ENCODE measurements around the gene OLFM3. TPM values are rescaled to one million over a fixed set of nuclear protein-coding genes. Genes with fewer than 3 reads are reported as not detected.

Gene OLFM3
- total RNA-seq, 1 experiment from 2014 or later = not detected

GRCh38 chr1:101964708-101965107 lies 32.0 kb downstream of the OLFM3 start:
- Histone ChIP-seq H3K27me3 (ENCODE audit: insufficient read depth, low read length) (no peaks in the 10 kb centered on the region), H3K27ac (ENCODE audit: low read depth, low read length) (no peak overlapping the region), H4K20me1 (ENCODE audit: insufficient read depth) (no peaks in the 10 kb centered on the region), H3K4me3 (replicated peaks in 1 of 2; ENCODE audit: low read depth in 1 of 2, low read length in 2 of 2) (no peak overlapping the region), H2AFZ (ENCODE audit: low read depth, low read length, poor library complexity, severe bottlenecking) (no peak overlapping the region), H3K36me3 (ENCODE audit: control insufficient read depth in 1 of 2, insufficient read depth in 2 of 2, low read length in 2 of 2) (no peaks in the 10 kb centered on the region), H3K9me2 (ENCODE audit: insufficient read depth) (no peaks in the 10 kb centered on the region), H3K79me2 (ENCODE audit: insufficient read depth, low read length) (no peaks in the 10 kb centered on the region), H3K4me2 (ENCODE audit: low read length) (no peak overlapping the region), H3K4me1 (ENCODE audit: control insufficient read depth in 1 of 2, insufficient read depth in 2 of 2, low read length in 2 of 2) (no peaks in the 10 kb centered on the region), H3K9me3 (ENCODE audit: control insufficient read depth in 1 of 2, insufficient read depth in 1 of 2, low read depth in 1 of 2, low read length in 2 of 2) (no peaks in the 10 kb centered on the region), H3K9ac (ENCODE audit: low read length) (no peak overlapping the region)
- DNase-seq (ENCODE audit: low read depth, low spot score) (no peak), ATAC-seq (no peak)
- ChIA-PET CTCF (no interaction called here), POLR2A (no interaction called here), RAD21 (ENCODE audit: low non-redundant PET in 1 of 2, low total read pairs in 2 of 2, uncharacterized antibody in 2 of 2, unreplicated experiment in 2 of 2) (no interaction called here)
- intact Hi-C loops (cut with micrococcal nuclease) = no loop called here
- no TSS peak for BruUV-seq (replicated peaks)
- no peak for TF ChIP-seq SIN3A (IDR thresholded peaks at IDR 0.05; ENCODE audit: low read depth)
- no peak for TF ChIP-seq ZNF274 (IDR thresholded peaks at IDR 0.05; ENCODE audit: low read depth, low read length)
- no peak for TF ChIP-seq CEBPB (IDR thresholded peaks at IDR 0.05; ENCODE audit: low read depth)
- no peak for TF ChIP-seq YY1 (IDR thresholded peaks at IDR 0.05; ENCODE audit: extremely low read depth, insufficient replicate concordance, low read depth, low read length)
- TF ChIP-seq EZH2phosphoT487 (IDR thresholded peaks at IDR 0.05; ENCODE audit: borderline replicate concordance) = no peak
- TF ChIP-seq RAD21 (IDR thresholded peaks at IDR 0.05; ENCODE audit: low read depth) = no peak
- no peak for TF ChIP-seq POLR2AphosphoS5 (IDR thresholded peaks at IDR 0.05; ENCODE audit: low read depth, low read length)
- TF ChIP-seq JUND (IDR thresholded peaks at IDR 0.05) = no peak
- TF ChIP-seq EZH2 (IDR thresholded peaks at IDR 0.05) = no peak
- no peak for TF ChIP-seq CBX3 (IDR thresholded peaks at IDR 0.05; ENCODE audit: low read depth)
- no peak for TF ChIP-seq FOSL1 (IDR thresholded peaks at IDR 0.05; ENCODE audit: low read depth)
- no peak for TF ChIP-seq EGR1 (IDR thresholded peaks at IDR 0.05; ENCODE audit: low read depth)
- no peak for TF ChIP-seq ZFX (IDR thresholded peaks at IDR 0.05)
- no peak for TF ChIP-seq MAX (IDR thresholded peaks at IDR 0.05)
- no peak for TF ChIP-seq POLR2A (IDR thresholded peaks at IDR 0.05; ENCODE audit: borderline replicate concordance, extremely low read depth, insufficient read depth, insufficient read length)

- no peak overlapping the region for H3K4me3 ChIP-seq (replicated peaks in 1 of 2; ENCODE audit: low read depth in 1 of 2, low read length in 2 of 2)
- H3K9me3 ChIP-seq (ENCODE audit: control insufficient read depth in 1 of 2, insufficient read depth in 1 of 2, low read depth in 1 of 2, low read length in 2 of 2) = no peaks in the 10 kb centered on the region
- CTCF ChIA-PET = no interaction called here
- no peak overlapping the region for H3K9ac ChIP-seq (ENCODE audit: low read length)
- no peak for TF ChIP-seq SIN3A (IDR thresholded peaks at IDR 0.05; ENCODE audit: low read depth)
- no peak for TF ChIP-seq POLR2A (IDR thresholded peaks at IDR 0.05; ENCODE audit: borderline replicate concordance, extremely low read depth, insufficient read depth, insufficient read length)
- TF ChIP-seq CTCF (IDR thresholded peaks at IDR 0.05 in 2 of 3, conservative IDR thresholded peaks at IDR 0.05 in 1 of 3; ENCODE audit: borderline replicate concordance in 1 of 3, insufficient read depth in 1 of 3, low read depth in 2 of 3, low read length in 2 of 3) = no peak
- no peak for TF ChIP-seq YY1 (IDR thresholded peaks at IDR 0.05; ENCODE audit: extremely low read depth, insufficient replicate concordance, low read depth, low read length)
- no peak for TF ChIP-seq EZH2phosphoT487 (IDR thresholded peaks at IDR 0.05; ENCODE audit: borderline replicate concordance)
- TF ChIP-seq CBX3 (IDR thresholded peaks at IDR 0.05; ENCODE audit: low read depth) = no peak
- no peak for TF ChIP-seq ZNF274 (IDR thresholded peaks at IDR 0.05; ENCODE audit: low read depth, low read length)
- no peak for TF ChIP-seq ZBTB33 (IDR thresholded peaks at IDR 0.05; ENCODE audit: extremely low read depth, insufficient replicate concordance, low read length)
- no peak overlapping the region for H2AFZ ChIP-seq (ENCODE audit: low read depth, low read length, poor library complexity, severe bottlenecking)
- H3K79me2 ChIP-seq (ENCODE audit: insufficient read depth, low read length) = no peaks in the 10 kb centered on the region
- no peak overlapping the region for H3K4me2 ChIP-seq (ENCODE audit: low read length)
- no peak overlapping the region for H3K27ac ChIP-seq (ENCODE audit: low read depth, low read length)
- BruUV-seq (replicated peaks) = no TSS peak
- POLR2A ChIA-PET = no interaction called here
- intact Hi-C loops (cut with micrococcal nuclease) = no loop called here
- no peaks in the 10 kb centered on the region for H3K36me3 ChIP-seq (ENCODE audit: control insufficient read depth in 1 of 2, insufficient read depth in 2 of 2, low read length in 2 of 2)
- DNase-seq (ENCODE audit: low read depth, low spot score) (no peak), ATAC-seq (no peak)
- RAD21 ChIA-PET (ENCODE audit: low non-redundant PET in 1 of 2, low total read pairs in 2 of 2, uncharacterized antibody in 2 of 2, unreplicated experiment in 2 of 2) = no interaction called here
- no peaks in the 10 kb centered on the region for H4K20me1 ChIP-seq (ENCODE audit: insufficient read depth)
- H3K9me2 ChIP-seq (ENCODE audit: insufficient read depth) = no peaks in the 10 kb centered on the region
- H3K4me1 ChIP-seq (ENCODE audit: control insufficient read depth in 1 of 2, insufficient read depth in 2 of 2, low read length in 2 of 2) = no peaks in the 10 kb centered on the region
- no peaks in the 10 kb centered on the region for H3K27me3 ChIP-seq (ENCODE audit: insufficient read depth, low read length)
Measured at GRCh38 chr1:101960142-101960541, 36.6 kb downstream of the OLFM3 start.
